Spleen (tissue), 11 donors: ENCODE measurements around the gene B4GALT4. TPM values are rescaled to one million over a fixed set of nuclear protein-coding genes. Genes with fewer than 3 reads are reported as not detected.

Source experiments
- DNase-seq: peaks from one replicate; pipeline ENCODE4 v3.0.0-alpha.2; 2020
- H3K27ac ChIP-seq, 8 donors: fragments of 200-600 bp; sonication (generic) in 7 of 8; 1 replicate in 4 of 8; 2 replicates in 4 of 8; pipeline versions ENCODE4 v1.5.0 to v1.8.0; 2016 to 2021; ENCODE audit warnings: inconsistent platforms in 4 of 8, mild to moderate bottlenecking in 4 of 8, moderate library complexity in 1 of 8
- H3K27me3 ChIP-seq, 7 donors: fragments of 200-600 bp; sonication (generic) in 6 of 7; replicated peaks in 1 of 7; 1 replicate in 4 of 7; 2 replicates in 3 of 7; pipeline versions ENCODE4 v1.5.0 to v1.8.0; 2016 to 2021; ENCODE audit warnings: inconsistent platforms in 3 of 7, mild to moderate bottlenecking in 1 of 7
- H3K36me3 ChIP-seq, 6 donors: fragments of 200-600 bp; sonication (generic) in 5 of 6; 1 replicate in 4 of 6; 2 replicates in 2 of 6; pipeline versions ENCODE4 v1.5.0 to v1.8.0; 2016 to 2021; ENCODE audit warnings: inconsistent platforms in 2 of 6
- H3K4me1 ChIP-seq, 6 donors: fragments of 200-600 bp; sonication (generic) in 5 of 6; 1 replicate in 3 of 6; 2 replicates in 3 of 6; pipeline versions ENCODE4 v1.5.0 to v1.8.0; 2016 to 2021; ENCODE audit warnings: inconsistent platforms in 3 of 6
- H3K4me3 ChIP-seq, 8 donors: fragments of 200-600 bp; sonication (generic) in 7 of 8; 1 replicate in 4 of 8; 2 replicates in 4 of 8; pipeline versions ENCODE4 v1.5.0 to v1.8.0; 2016 to 2021; ENCODE audit warnings: inconsistent platforms in 4 of 8, mild to moderate bottlenecking in 4 of 8, moderate library complexity in 2 of 8
- H3K9me3 ChIP-seq, 8 donors: fragments of 200-600 bp; sonication (generic) in 7 of 8; 1 replicate in 4 of 8; 2 replicates in 4 of 8; pipeline versions ENCODE4 v1.5.0 to v1.8.0; 2016 to 2021; ENCODE audit warnings: inconsistent platforms in 4 of 8
- CTCF ChIP-seq, 11 experiments: fragments of 200-600 bp in 7 of 11; fragments of 450-650 bp in 4 of 11; sonication (generic) in 4 of 11; IDR thresholded peaks in 8 of 11; conservative IDR thresholded peaks in 3 of 11; 1 replicate in 7 of 11; 2 replicates in 4 of 11; pipeline versions ENCODE4 v1.4.0 to v1.8.0; 2016 to 2021; ENCODE audit warnings: antibody characterized with exemption in 11 of 11, inconsistent platforms in 4 of 11, mild to moderate bottlenecking in 1 of 11
- POLR2A ChIP-seq, 3 donors: fragments of 450-650 bp; IDR thresholded peaks; one replicate each; pipeline ENCODE4 v1.5.1; 2017; ENCODE audit warnings: antibody characterized with exemption in 3 of 3, mild to moderate bottlenecking in 1 of 3
- POLR2AphosphoS5 ChIP-seq, 3 donors: sonication (generic); formaldehyde crosslinking; IDR thresholded peaks; one replicate each; pipeline ENCODE4 v1.5.1; 2017; ENCODE audit warnings: antibody characterized with exemption in 3 of 3
- WGBS, 5 donors: extraction: QIAGEN DNeasy Blood & Tissue Kit in 3 of 5; methylation state at CpG; one replicate each; pipeline versions ENCODE4 v1.1.5 to v1.1.7; 2013 to 2018; 5-methylcytosine and 5-hydroxymethylcytosine counted together
- intact Hi-C: fragments of 100-400 bp; cut with DNase I; formaldehyde crosslinking; loops from one replicate; pipeline ENCODE4 v1.15.0; 2023; ENCODE audit warnings: low total_unique reads
- polyA plus RNA-seq, 3 donors: library from polyadenylated mRNA; stranded (reverse); fragments of 200-250 nt; gene quantifications; one replicate each; pipeline ENCODE4 v1.2.1, GENCODE V29; 2013
- total RNA-seq, 7 donors: library from RNA; depleted of rRNA in 3 of 7; stranded (reverse); fragments of >200 nt in 3 of 7; fragmentation: NEBNext Ultra II Directional in 4 of 7; extraction: Animal tissue kit (Norgen Biotek cat#: 25700) in 4 of 7; gene quantifications; one replicate each; pipeline versions ENCODE4 v1.1.0 to v1.2.1, GENCODE V29; 2016 to 2021
- donor health status: healthy with polysubstance abuse.
- donor health status: DM: no; HTN: no; CAD: no; lungs with moderate emphysema.
- donor health status: DM: no; HTN: no; CAD: no.
- donor health status: Bipolar disorder and iron deficiency.
- donor health status: healthy.
- donor health status: DM: no; HTN: no; CAD: no.
- donor health status: DM: yes; HTN: yes; CAD: no.

Gene B4GALT4
- total and polyA plus RNA-seq, 10 donors, result 7.6 to 26.2 (median 15.2) TPM

DNA sequence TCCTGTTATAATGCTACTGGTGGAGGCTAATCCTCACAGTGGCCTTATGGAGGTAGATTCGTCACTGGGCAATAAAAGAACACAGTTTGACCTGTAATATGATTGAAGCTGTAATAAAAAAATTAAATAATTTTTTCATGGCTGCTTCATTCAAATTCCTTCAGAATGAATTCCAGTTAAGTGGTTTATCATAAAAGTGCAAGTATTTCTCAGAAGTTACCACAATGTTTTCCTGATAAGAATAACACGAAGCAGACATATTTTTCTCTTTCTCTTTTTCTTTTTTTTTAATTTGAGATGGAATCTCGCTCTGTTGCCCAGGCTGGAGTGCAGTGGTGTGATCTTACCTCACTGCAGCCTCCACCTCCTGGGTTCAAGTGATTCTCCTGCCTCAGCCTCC, 15.6 kb downstream of the B4GALT4 start:
- H3K27ac ChIP-seq, result no peak overlapping the region
- peaks cover 0 to 4% (median 0%) of the 10 kb centered on the region in 6 donors for H3K4me1 ChIP-seq
- 84 to 93% (median 87%) methylated on average over 3 of the region's 3 CpGs for WGBS, 5 donors
- DNase-seq, result no peak
- H3K36me3 ChIP-seq, result peaks cover 9 to 99% (median 73%) of the 10 kb centered on the region in 6 donors
- H3K9me3 ChIP-seq, result no peaks in the 10 kb centered on the region
- TF ChIP-seq CTCF (IDR thresholded peaks at IDR 0.05 in 8 of 11, conservative IDR thresholded peaks at IDR 0.05 in 3 of 11) (no peak), POLR2A (IDR thresholded peaks at IDR 0.05) (no peak), POLR2AphosphoS5 (IDR thresholded peaks at IDR 0.05) (no peak)
- intact Hi-C loops, result no loop called here
- H3K27me3 ChIP-seq, result no peaks in the 10 kb centered on the region
- H3K4me3 ChIP-seq, result no peak overlapping the region

- Histone ChIP-seq H3K4me1 (peaks cover 0 to 21% (median 3%) of the 10 kb centered on the region in 6 donors), H3K9me3 (no peaks in the 10 kb centered on the region), H3K36me3 (peaks cover 3 to 99% (median 66%) of the 10 kb centered on the region in 6 donors), H3K27ac (no peak overlapping the region), H3K27me3 (no peaks in the 10 kb centered on the region), H3K4me3 (no peak overlapping the region)
- 81 to 96% (median 89%) methylated on average over 5 of the region's 5 CpGs for WGBS, 5 donors
- DNase-seq, result no peak
- no peak for TF ChIP-seq POLR2A (IDR thresholded peaks at IDR 0.05)
- TF ChIP-seq CTCF (IDR thresholded peaks at IDR 0.05 in 8 of 11, conservative IDR thresholded peaks at IDR 0.05 in 3 of 11), result no peak
- TF ChIP-seq POLR2AphosphoS5 (IDR thresholded peaks at IDR 0.05), result no peak
- intact Hi-C loops, result no loop called here
These were observed 17.2 kb downstream of the B4GALT4 start for GRCh38 chr3:119223511-119223910.

- intact Hi-C loops, result no loop called here
- 94 to 96% (median 95%) methylated on average over 7 of the region's 7 CpGs for WGBS, 5 donors
- H3K27ac ChIP-seq, result no peak overlapping the region
These were observed 18.3 kb downstream of the B4GALT4 start for GRCh38 chr3:119222391-119222790.

More at GRCh38 chr3:119222391-119222790, 18.3 kb downstream of the B4GALT4 start:
- Histone ChIP-seq H3K27me3 (no peaks in the 10 kb centered on the region), H3K4me1 (peaks cover 0 to 22% (median 3%) of the 10 kb centered on the region in 6 donors), H3K36me3 (peaks cover 3 to 99% (median 64%) of the 10 kb centered on the region in 6 donors), H3K9me3 (no peaks in the 10 kb centered on the region), H3K4me3 (no peak overlapping the region)
- TF ChIP-seq POLR2A (IDR thresholded peaks at IDR 0.05) (no peak), POLR2AphosphoS5 (IDR thresholded peaks at IDR 0.05) (no peak), CTCF (IDR thresholded peaks at IDR 0.05 in 8 of 11, conservative IDR thresholded peaks at IDR 0.05 in 3 of 11) (no peak)
- no peak for DNase-seq
